GM19035 (cell line): Measurements from ENCODE around the gene SELENBP1.

ENCODE experiments used
- ATAC-seq: cut with Tn5 transposase; IDR thresholded peaks from one replicate; pipeline ENCODE4 v1.9.1; 2021; ENCODE audit not compliant: unreplicated experiment

The SELENBP1 gene

GRCh38 chr1:151346082-151346768 lies 26.3 kb downstream of the SELENBP1 start:
- ATAC-seq = no peak

- ATAC-seq = no peak
Measured at GRCh38 chr1:151344291-151344690, 28.2 kb downstream of the SELENBP1 start.

- no peak for ATAC-seq
Measured at GRCh38 chr1:151343587-151343986, 28.9 kb downstream of the SELENBP1 start.

- no peak for ATAC-seq
Measured at GRCh38 chr1:151342569-151342968, 29.9 kb downstream of the SELENBP1 start.

GRCh38 chr1:151342021-151342420 lies 30.5 kb downstream of the SELENBP1 start:
- no peak for ATAC-seq

- ATAC-seq = no peak
Measured at GRCh38 chr1:151340870-151341754, 31.4 kb downstream of the SELENBP1 start.

GRCh38 chr1:151336556-151336955 lies 35.9 kb downstream of the SELENBP1 start:
- no peak for ATAC-seq

- ATAC-seq = no peak
Measured at GRCh38 chr1:151334822-151335221, 37.7 kb downstream of the SELENBP1 start.

GRCh38 chr1:151327903-151328674 lies 44.4 kb downstream of the SELENBP1 start:
- peak; percentile 18 for ATAC-seq

GRCh38 chr1:151327223-151327902 lies 45.1 kb downstream of the SELENBP1 start, which contains the start of gene PI4KB:
PI4KB (minus strand) TSS chr1:151327416; CDS start chr1:151316481, 10,935 bp downstream.
- peak; percentile 81 for ATAC-seq

GRCh38 chr1:151326619-151327222 lies 45.8 kb downstream of the SELENBP1 start:
- peak; percentile 45 for ATAC-seq

GRCh38 chr1:151325646-151326429 lies 46.7 kb downstream of the SELENBP1 start:
- ATAC-seq = no peak

GRCh38 chr1:151325231-151325630 lies 47.3 kb downstream of the SELENBP1 start:
- ATAC-seq = no peak

- no peak for ATAC-seq
Measured at GRCh38 chr1:151324390-151324930, 48.0 kb downstream of the SELENBP1 start.

GRCh38 chr1:151318975-151319374 lies 53.5 kb downstream of the SELENBP1 start:
- no peak for ATAC-seq

- no peak for ATAC-seq
Measured at GRCh38 chr1:151315565-151316235, 56.8 kb downstream of the SELENBP1 start.
